ENCODE measurements around the gene DAW1.

Gene DAW1

GRCh38 chr2:227884511-227884947 is 13.1 kb downstream of the DAW1 start:
- TF ChIP-seq SPI1 (IDR thresholded peaks at IDR 0.05; ENCODE audit: borderline replicate concordance, low read depth) (no peak; the same call in 1 of the 2 replicates), CTCF (IDR thresholded peaks at IDR 0.05; ENCODE audit: insufficient read depth, low read length) (peak; percentile 72)
- Histone ChIP-seq H3K4me3 (replicated peaks; ENCODE audit: insufficient read depth, low read length) (no peak overlapping the region), H3K27ac (replicated peaks) (no peak overlapping the region), H3K27me3 (ENCODE audit: insufficient read depth, poor library complexity, severe bottlenecking) (no peaks in the 10 kb centered on the region)
- peak; percentile 51 to 62 for DNase-seq (ENCODE audit: low read depth in 1 of 2, low spot score in 1 of 2)

GRCh38 chr2:227886149-227886548 is 14.7 kb downstream of the DAW1 start:
- no peak overlapping the region for H3K4me3 ChIP-seq (replicated peaks; ENCODE audit: insufficient read depth, low read length)
- peak in 1 of 2 experiments; percentile 23 for DNase-seq (ENCODE audit: low read depth in 1 of 2, low spot score in 1 of 2)
- no peak overlapping the region for H3K27ac ChIP-seq (replicated peaks)
- TF ChIP-seq POLR2AphosphoS5 (IDR thresholded peaks at IDR 0.05; ENCODE audit: low read depth) (no peak), REST (IDR thresholded peaks at IDR 0.05; ENCODE audit: insufficient replicate concordance, low read depth) (no peak), GABPA (IDR thresholded peaks at IDR 0.05; ENCODE audit: low read depth) (no peak)
- H3K27me3 ChIP-seq (ENCODE audit: insufficient read depth, poor library complexity, severe bottlenecking) = no peaks in the 10 kb centered on the region

- Histone ChIP-seq H3K27ac (replicated peaks) (no peak overlapping the region), H3K27me3 (ENCODE audit: insufficient read depth, poor library complexity, severe bottlenecking) (no peaks in the 10 kb centered on the region), H3K4me3 (replicated peaks; ENCODE audit: insufficient read depth, low read length) (no peak overlapping the region)
- DNase-seq (ENCODE audit: low read depth in 1 of 2, low spot score in 1 of 2) = no peak
- no peak for TF ChIP-seq GABPA (IDR thresholded peaks at IDR 0.05; ENCODE audit: low read depth)
- no peak for TF ChIP-seq SPI1 (IDR thresholded peaks at IDR 0.05; ENCODE audit: borderline replicate concordance, low read depth)
- TF ChIP-seq POLR2AphosphoS5 (IDR thresholded peaks at IDR 0.05; ENCODE audit: low read depth) = no peak
- TF ChIP-seq CTCF (IDR thresholded peaks at IDR 0.05; ENCODE audit: insufficient read depth, low read length) = no peak
- TF ChIP-seq REST (IDR thresholded peaks at IDR 0.05; ENCODE audit: insufficient replicate concordance, low read depth) = no peak
Observed at GRCh38 chr2:227888289-227888688, 16.9 kb downstream of the DAW1 start.

GRCh38 chr2:227889336-227889735 is 17.9 kb downstream of the DAW1 start:
- TF ChIP-seq SPI1 (IDR thresholded peaks at IDR 0.05; ENCODE audit: borderline replicate concordance, low read depth) = no peak
- no peak for TF ChIP-seq REST (IDR thresholded peaks at IDR 0.05; ENCODE audit: insufficient replicate concordance, low read depth)
- no peak for TF ChIP-seq CTCF (IDR thresholded peaks at IDR 0.05; ENCODE audit: insufficient read depth, low read length)
- no peak for TF ChIP-seq GABPA (IDR thresholded peaks at IDR 0.05; ENCODE audit: low read depth)
- TF ChIP-seq POLR2AphosphoS5 (IDR thresholded peaks at IDR 0.05; ENCODE audit: low read depth) = no peak
- H3K27ac ChIP-seq (replicated peaks) = no peak overlapping the region
- H3K27me3 ChIP-seq (ENCODE audit: insufficient read depth, poor library complexity, severe bottlenecking) = no peaks in the 10 kb centered on the region
- DNase-seq (ENCODE audit: low read depth in 1 of 2, low spot score in 1 of 2) = no peak
- H3K4me3 ChIP-seq (replicated peaks; ENCODE audit: insufficient read depth, low read length) = no peak overlapping the region

Measured in HL-60 (cell line).